Measurements from ENCODE around the gene APBB2. TPM values are rescaled to one million over a fixed set of nuclear protein-coding genes. Genes with fewer than 3 reads are reported as not detected.

APBB2 gene
- total and polyA plus RNA-seq, 2 experiments from 2014 or later: 35.8 to 74.8 TPM

DNA sequence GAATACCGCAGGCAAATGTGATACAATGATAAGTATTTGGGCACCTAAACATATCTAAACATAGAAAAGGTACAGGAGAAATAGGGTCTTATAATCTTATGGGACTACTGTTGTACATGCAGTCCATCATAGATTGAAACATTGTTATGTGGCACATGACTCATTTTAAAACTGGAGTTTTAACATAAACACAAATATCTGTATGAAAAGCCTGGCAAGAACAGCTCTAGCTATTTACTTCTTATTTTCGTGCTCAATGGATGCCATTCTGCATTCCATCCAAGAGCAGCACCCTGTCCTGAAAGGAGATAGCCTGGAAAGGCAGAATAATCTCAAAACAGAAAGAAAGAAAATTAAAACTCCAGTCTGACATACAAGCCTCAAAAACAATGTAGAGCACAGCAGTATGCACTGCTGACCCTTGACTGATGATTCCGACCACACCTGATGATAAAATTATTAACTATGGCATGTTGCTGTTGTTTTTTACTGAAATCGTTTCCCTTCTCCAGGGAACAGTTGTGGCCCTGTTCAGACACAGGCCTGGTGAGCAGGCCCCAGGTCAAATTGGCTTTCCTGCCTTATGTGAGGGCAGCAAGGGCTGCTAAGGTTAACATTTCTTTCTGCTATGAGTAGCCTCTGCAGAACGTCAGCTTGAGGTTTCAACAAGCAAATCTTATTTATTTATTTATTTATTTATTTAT, 152.7 kb downstream of the APBB2 start:
- Mint-ChIP-seq H3K4me3 (no peak overlapping the region), H3K4me1 (peaks cover 7% of the 10 kb centered on the region; the same call in 2 of the 3 replicates), H3K9me3 (peaks cover 19% of the 10 kb centered on the region), H3K36me3 (ENCODE audit: low read depth) (peaks cover 20% of the 10 kb centered on the region), H3K27me3 (ENCODE audit: insufficient read depth, low read depth, poor library complexity) (peaks cover 2% of the 10 kb centered on the region), H3K27ac (no peak overlapping the region)
- Histone ChIP-seq H3K36me3 (ENCODE audit: insufficient read depth) (peaks cover 6% of the 10 kb centered on the region; the same call in 1 of the 2 replicates), H2AFZ (no peak overlapping the region), H3F3A (replicated peaks; ENCODE audit: low read depth) (no peaks in the 10 kb centered on the region), H4K20me1 (replicated peaks; ENCODE audit: insufficient read depth) (no peaks in the 10 kb centered on the region), H3K27me3 (ENCODE audit: insufficient read depth) (no peaks in the 10 kb centered on the region), H3K79me2 (replicated peaks; ENCODE audit: insufficient read depth) (peaks cover 10% of the 10 kb centered on the region), H3K4me1 (ENCODE audit: insufficient read depth) (no peaks in the 10 kb centered on the region), H3K4me2 (no peak overlapping the region), H3K9me2 (ENCODE audit: insufficient read depth) (no peaks in the 10 kb centered on the region), H3K4me3 (no peak overlapping the region), H3K27ac (ENCODE audit: low read depth) (no peak overlapping the region)
- no peak for ATAC-seq
- no peak for TF ChIP-seq ZNF114 (CRISPR knock-in tag; IDR thresholded peaks at IDR 0.05)
- TF ChIP-seq ZNF331 (CRISPR knock-in tag; IDR thresholded peaks at IDR 0.05; ENCODE audit: low read depth): no peak
- no peak for TF ChIP-seq EZH2 (IDR thresholded peaks at IDR 0.05; ENCODE audit: low read depth, unreplicated experiment)
- no peak for TF ChIP-seq NANOG (IDR thresholded peaks at IDR 0.05; ENCODE audit: borderline replicate concordance)
- no peak for TF ChIP-seq STAT1 (IDR thresholded peaks at IDR 0.05; ENCODE audit: unreplicated experiment)
- TF ChIP-seq, protein P1, sequence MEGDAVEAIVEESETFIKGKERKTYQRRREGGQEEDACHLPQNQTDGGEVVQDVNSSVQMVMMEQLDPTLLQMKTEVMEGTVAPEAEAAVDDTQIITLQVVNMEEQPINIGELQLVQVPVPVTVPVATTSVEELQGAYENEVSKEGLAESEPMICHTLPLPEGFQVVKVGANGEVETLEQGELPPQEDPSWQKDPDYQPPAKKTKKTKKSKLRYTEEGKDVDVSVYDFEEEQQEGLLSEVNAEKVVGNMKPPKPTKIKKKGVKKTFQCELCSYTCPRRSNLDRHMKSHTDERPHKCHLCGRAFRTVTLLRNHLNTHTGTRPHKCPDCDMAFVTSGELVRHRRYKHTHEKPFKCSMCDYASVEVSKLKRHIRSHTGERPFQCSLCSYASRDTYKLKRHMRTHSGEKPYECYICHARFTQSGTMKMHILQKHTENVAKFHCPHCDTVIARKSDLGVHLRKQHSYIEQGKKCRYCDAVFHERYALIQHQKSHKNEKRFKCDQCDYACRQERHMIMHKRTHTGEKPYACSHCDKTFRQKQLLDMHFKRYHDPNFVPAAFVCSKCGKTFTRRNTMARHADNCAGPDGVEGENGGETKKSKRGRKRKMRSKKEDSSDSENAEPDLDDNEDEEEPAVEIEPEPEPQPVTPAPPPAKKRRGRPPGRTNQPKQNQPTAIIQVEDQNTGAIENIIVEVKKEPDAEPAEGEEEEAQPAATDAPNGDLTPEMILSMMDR (conservative IDR thresholded peaks at IDR 0.05; ENCODE audit: low read depth in 2 of 2): no peak
- TF ChIP-seq EZH2phosphoT487 (IDR thresholded peaks at IDR 0.05; ENCODE audit: unreplicated experiment): no peak
- TF ChIP-seq, protein P2, sequence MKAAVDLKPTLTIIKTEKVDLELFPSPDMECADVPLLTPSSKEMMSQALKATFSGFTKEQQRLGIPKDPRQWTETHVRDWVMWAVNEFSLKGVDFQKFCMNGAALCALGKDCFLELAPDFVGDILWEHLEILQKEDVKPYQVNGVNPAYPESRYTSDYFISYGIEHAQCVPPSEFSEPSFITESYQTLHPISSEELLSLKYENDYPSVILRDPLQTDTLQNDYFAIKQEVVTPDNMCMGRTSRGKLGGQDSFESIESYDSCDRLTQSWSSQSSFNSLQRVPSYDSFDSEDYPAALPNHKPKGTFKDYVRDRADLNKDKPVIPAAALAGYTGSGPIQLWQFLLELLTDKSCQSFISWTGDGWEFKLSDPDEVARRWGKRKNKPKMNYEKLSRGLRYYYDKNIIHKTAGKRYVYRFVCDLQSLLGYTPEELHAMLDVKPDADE (IDR thresholded peaks at IDR 0.05): no peak
- no peak for DNase-seq (ENCODE audit: low spot score)

DNA sequence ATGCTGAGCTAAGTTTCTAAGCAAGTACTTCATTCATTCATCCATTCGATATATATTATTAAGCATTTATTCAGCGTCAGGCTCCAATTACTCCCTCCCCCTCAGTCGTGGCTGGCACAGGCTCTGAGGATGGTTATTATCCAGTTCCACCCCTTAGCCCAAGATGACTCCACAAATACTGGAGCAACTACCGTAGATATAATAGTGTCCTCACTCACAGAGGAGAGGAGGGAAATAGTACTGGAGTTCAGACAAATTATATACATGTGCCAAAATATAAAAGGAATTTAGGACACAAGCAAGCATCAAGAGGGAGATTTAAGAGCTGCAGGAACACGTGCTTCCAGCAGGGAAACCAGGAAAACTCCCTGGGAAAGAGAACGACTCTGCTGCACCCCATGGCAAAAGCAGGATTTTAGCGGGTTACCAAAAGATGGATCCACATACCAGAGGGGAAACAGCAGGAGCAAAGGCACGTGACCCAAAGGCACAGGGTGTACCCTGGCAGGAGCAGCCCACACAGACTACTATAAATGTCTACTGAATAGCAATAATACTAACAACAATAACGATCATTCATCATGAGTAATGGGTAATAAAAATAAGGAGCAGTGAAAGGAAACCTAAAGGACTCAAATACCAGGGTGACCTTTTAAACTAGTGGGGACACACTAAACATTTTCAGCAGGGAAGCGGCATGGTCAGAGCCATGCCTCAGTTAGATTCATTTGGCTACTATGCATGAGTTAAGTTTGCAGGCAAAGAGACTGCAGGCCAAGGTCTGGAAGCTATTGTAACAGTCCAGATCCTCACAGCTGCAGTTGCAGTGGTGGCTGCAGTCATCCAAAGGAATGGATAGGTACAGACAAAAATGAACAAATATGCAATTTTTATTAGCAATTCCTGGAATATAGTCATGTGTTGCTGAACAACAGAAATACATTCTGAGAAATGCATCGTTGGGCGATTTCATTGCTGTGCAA, 153.7 kb downstream of the APBB2 start:
- Histone ChIP-seq H4K20me1 (replicated peaks; ENCODE audit: insufficient read depth) (0 out of 2 replicates have a peak, but pooled peaks cover 4% of the 10 kb centered on the region), H3K4me1 (ENCODE audit: insufficient read depth) (no peaks in the 10 kb centered on the region), H3K9me2 (ENCODE audit: insufficient read depth) (no peaks in the 10 kb centered on the region), H2AFZ (no peak overlapping the region), H3K36me3 (ENCODE audit: insufficient read depth) (peaks cover 6% of the 10 kb centered on the region; the same call in 1 of the 2 replicates), H3K4me2 (no peak overlapping the region), H3K4me3 (no peak overlapping the region), H3F3A (replicated peaks; ENCODE audit: low read depth) (no peaks in the 10 kb centered on the region), H3K79me2 (replicated peaks; ENCODE audit: insufficient read depth) (peaks cover 10% of the 10 kb centered on the region), H3K27me3 (ENCODE audit: insufficient read depth) (no peaks in the 10 kb centered on the region), H3K27ac (ENCODE audit: low read depth) (no peak overlapping the region)
- ATAC-seq: no peak
- Mint-ChIP-seq H3K36me3 (ENCODE audit: low read depth) (peaks cover 20% of the 10 kb centered on the region), H3K4me3 (no peak overlapping the region), H3K27me3 (ENCODE audit: insufficient read depth, low read depth, poor library complexity) (peaks cover 4% of the 10 kb centered on the region), H3K27ac (no peak overlapping the region), H3K9me3 (peaks cover 19% of the 10 kb centered on the region), H3K4me1 (peaks cover 7% of the 10 kb centered on the region; the same call in 2 of the 3 replicates)
- no peak for DNase-seq (ENCODE audit: low spot score)
- TF ChIP-seq JUNB (IDR thresholded peaks at IDR 0.05; ENCODE audit: unreplicated experiment): no peak
- TF ChIP-seq, protein P3, sequence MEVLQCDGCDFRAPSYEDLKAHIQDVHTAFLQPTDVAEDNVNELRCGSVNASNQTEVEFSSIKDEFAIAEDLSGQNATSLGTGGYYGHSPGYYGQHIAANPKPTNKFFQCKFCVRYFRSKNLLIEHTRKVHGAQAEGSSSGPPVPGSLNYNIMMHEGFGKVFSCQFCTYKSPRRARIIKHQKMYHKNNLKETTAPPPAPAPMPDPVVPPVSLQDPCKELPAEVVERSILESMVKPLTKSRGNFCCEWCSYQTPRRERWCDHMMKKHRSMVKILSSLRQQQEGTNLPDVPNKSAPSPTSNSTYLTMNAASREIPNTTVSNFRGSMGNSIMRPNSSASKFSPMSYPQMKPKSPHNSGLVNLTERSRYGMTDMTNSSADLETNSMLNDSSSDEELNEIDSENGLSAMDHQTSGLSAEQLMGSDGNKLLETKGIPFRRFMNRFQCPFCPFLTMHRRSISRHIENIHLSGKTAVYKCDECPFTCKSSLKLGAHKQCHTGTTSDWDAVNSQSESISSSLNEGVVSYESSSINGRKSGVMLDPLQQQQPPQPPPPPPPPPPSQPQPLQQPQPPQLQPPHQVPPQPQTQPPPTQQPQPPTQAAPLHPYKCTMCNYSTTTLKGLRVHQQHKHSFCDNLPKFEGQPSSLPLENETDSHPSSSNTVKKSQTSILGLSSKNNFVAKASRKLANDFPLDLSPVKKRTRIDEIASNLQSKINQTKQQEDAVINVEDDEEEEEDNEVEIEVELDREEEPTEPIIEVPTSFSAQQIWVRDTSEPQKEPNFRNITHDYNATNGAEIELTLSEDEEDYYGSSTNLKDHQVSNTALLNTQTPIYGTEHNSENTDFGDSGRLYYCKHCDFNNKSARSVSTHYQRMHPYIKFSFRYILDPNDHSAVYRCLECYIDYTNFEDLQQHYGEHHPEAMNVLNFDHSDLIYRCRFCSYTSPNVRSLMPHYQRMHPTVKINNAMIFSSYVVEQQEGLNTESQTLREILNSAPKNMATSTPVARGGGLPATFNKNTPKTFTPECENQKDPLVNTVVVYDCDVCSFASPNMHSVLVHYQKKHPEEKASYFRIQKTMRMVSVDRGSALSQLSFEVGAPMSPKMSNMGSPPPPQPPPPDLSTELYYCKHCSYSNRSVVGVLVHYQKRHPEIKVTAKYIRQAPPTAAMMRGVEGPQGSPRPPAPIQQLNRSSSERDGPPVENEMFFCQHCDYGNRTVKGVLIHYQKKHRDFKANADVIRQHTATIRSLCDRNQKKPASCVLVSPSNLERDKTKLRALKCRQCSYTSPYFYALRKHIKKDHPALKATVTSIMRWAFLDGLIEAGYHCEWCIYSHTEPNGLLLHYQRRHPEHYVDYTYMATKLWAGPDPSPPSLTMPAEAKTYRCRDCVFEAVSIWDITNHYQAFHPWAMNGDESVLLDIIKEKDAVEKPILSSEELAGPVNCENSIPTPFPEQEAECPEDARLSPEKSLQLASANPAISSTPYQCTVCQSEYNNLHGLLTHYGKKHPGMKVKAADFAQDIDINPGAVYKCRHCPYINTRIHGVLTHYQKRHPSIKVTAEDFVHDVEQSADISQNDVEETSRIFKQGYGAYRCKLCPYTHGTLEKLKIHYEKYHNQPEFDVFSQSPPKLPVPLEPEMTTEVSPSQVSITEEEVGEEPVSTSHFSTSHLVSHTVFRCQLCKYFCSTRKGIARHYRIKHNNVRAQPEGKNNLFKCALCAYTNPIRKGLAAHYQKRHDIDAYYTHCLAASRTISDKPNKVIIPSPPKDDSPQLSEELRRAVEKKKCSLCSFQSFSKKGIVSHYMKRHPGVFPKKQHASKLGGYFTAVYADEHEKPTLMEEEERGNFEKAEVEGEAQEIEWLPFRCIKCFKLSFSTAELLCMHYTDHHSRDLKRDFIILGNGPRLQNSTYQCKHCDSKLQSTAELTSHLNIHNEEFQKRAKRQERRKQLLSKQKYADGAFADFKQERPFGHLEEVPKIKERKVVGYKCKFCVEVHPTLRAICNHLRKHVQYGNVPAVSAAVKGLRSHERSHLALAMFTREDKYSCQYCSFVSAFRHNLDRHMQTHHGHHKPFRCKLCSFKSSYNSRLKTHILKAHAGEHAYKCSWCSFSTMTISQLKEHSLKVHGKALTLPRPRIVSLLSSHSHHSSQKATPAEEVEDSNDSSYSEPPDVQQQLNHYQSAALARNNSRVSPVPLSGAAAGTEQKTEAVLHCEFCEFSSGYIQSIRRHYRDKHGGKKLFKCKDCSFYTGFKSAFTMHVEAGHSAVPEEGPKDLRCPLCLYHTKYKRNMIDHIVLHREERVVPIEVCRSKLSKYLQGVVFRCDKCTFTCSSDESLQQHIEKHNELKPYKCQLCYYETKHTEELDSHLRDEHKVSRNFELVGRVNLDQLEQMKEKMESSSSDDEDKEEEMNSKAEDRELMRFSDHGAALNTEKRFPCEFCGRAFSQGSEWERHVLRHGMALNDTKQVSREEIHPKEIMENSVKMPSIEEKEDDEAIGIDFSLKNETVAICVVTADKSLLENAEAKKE (CRISPR knock-in tag; IDR thresholded peaks at IDR 0.05): no peak
